LoVo (cell line): ENCODE measurements around the gene SLC39A10.

ENCODE experiments used
- DNase-seq: peaks from one replicate; pipeline ENCODE4 v3.0.0-alpha.2; 2016; ENCODE audit warnings: low spot score

Gene SLC39A10, protein sequence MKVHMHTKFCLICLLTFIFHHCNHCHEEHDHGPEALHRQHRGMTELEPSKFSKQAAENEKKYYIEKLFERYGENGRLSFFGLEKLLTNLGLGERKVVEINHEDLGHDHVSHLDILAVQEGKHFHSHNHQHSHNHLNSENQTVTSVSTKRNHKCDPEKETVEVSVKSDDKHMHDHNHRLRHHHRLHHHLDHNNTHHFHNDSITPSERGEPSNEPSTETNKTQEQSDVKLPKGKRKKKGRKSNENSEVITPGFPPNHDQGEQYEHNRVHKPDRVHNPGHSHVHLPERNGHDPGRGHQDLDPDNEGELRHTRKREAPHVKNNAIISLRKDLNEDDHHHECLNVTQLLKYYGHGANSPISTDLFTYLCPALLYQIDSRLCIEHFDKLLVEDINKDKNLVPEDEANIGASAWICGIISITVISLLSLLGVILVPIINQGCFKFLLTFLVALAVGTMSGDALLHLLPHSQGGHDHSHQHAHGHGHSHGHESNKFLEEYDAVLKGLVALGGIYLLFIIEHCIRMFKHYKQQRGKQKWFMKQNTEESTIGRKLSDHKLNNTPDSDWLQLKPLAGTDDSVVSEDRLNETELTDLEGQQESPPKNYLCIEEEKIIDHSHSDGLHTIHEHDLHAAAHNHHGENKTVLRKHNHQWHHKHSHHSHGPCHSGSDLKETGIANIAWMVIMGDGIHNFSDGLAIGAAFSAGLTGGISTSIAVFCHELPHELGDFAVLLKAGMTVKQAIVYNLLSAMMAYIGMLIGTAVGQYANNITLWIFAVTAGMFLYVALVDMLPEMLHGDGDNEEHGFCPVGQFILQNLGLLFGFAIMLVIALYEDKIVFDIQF

GRCh38 chr2:195656859-195657633 lies at the start of gene SLC39A10:
SLC39A10 (plus strand) TSS chr2:195657226; CDS start chr2:195680043, 22,817 bp downstream.
- DNase-seq = peak; percentile 94

DNA sequence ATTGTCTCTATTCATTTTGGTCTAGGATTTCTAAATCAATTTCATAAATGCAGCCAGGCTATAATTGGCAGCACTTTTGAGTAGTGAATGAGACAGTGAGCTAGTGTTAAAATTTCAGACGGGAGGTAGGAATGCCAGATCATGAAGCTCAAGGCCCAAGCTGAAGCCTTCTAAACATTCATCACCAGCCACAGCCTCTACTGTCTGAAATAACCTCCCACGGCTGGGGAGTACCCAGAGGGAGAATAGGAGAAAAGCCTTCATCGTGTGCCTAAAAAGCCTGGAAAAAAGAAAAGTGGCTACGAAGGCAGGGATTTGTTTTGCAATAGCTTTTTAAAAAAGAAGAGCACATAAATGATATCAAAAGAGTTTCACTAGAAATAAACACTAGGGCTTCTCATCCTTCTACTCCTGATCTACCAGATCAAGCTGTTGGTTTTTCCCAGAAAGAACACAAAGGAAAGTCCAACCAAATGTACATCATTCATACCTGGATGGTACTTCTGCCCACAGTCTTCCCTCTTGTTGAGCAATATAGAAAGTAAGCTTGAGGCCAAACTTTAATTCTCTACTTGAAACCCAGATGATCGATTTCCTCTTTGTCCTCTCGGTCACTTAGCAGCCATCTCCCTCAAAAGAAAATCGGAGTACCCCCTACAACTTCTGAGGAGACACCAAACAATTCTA lies 48.1 kb upstream of the SLC39A10 start:
- no peak for DNase-seq

GRCh38 chr2:195610717-195611116 lies 46.3 kb upstream of the SLC39A10 start:
- no peak for DNase-seq

GRCh38 chr2:195612611-195613495 lies 44.2 kb upstream of the SLC39A10 start:
- peak; percentile 25 for DNase-seq

GRCh38 chr2:195613922-195614321 lies 43.1 kb upstream of the SLC39A10 start:
- DNase-seq = peak; percentile 23

- no peak for DNase-seq
These were observed 37.4 kb upstream of the SLC39A10 start for GRCh38 chr2:195619590-195619989.

GRCh38 chr2:195620501-195620900 lies 36.5 kb upstream of the SLC39A10 start:
- DNase-seq = no peak

- DNase-seq = no peak
These were observed 34.1 kb upstream of the SLC39A10 start for GRCh38 chr2:195622966-195623365.

GRCh38 chr2:195626507-195626906 lies 30.5 kb upstream of the SLC39A10 start:
- no peak for DNase-seq

DNA sequence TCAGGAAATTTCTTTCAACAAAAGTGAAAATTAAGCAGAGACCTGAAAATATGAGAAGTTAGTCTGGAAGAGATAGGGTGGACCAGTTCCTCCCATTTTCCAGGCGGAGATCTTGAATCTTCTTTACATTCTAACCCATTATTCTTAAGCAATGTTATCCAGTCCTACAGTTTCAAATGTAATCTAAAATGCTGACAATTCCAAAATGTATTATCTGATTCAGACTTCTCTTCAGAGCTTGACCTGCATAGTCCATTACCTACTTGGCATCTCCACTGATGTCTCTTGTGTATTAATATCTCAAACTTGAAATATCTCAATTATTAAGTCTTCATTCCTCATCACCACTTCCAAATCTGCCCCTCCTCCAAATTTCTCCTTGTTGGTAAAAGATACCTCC lies 28.4 kb upstream of the SLC39A10 start:
- no peak for DNase-seq

- DNase-seq = no peak
These were observed 24.0 kb upstream of the SLC39A10 start for GRCh38 chr2:195632856-195633572.

GRCh38 chr2:195633573-195633870 lies 23.5 kb upstream of the SLC39A10 start:
- no peak for DNase-seq

DNA sequence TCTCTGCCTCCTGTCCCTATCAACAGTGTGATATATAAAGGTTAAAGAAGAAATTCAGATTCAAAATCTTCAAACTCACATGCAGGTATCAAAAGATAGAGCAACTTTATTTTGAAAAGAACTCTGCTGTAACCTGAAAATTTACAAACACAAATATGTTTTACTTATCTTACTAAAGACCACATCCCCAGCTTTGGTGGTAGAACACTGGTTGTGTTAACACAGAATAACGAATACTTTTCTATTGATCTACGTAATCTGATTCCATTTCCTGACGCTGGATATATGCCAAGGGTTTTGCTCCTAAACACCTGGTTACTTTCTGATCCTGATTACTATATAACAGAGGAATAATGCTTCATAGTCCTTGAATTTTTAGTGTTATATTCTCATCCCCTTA lies 23.1 kb upstream of the SLC39A10 start:
- no peak for DNase-seq

DNA sequence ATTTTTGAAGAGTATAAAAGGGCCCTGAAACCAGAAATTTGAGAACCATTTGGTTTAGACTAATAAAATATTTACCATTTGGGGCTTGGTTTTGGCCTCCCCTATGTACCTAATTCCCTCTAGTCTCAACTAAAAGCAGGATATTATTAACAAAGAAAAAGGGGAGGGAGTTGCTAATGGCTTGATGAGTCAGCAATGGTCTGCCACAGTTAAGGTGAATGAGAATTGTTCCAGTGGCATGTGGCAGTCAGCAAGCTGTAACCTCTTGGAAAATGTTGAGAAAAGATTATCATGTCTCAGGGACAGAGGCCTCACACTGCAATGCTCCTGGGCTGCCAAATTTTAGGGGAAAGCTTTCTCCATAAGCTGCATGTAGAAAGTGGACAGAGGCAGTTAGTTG lies 20.1 kb upstream of the SLC39A10 start:
- no peak for DNase-seq

GRCh38 chr2:195638750-195639149 lies 18.3 kb upstream of the SLC39A10 start:
- no peak for DNase-seq

DNA sequence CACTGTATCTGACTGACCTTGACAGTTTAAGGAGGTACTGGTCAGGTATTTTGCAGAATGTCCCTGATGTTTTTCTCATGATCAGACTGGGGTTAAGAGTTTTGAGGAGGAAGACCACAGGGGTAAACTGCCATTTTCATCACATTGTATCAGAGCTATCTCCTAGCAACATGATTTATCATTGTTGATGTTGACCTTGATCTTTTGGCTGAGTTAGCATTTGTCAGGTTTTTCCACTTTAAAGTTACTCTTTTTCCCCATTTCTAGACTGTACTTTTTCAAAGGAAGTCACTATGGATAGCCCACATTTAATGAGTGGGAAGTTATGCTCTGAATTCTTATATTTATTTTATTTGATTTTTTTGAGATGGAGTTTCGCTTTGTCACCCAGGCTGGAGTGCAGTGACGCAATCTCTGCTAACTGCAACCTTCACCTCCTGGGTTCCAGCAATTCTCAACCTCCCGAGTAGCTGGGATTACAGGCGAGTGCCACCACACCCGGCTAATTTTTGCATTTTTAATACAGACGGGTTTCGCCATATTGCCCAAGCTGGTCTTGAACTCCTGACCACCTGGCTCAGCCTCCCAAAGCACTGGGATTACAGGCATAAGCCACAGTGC lies 17.7 kb upstream of the SLC39A10 start:
- DNase-seq = no peak

DNA sequence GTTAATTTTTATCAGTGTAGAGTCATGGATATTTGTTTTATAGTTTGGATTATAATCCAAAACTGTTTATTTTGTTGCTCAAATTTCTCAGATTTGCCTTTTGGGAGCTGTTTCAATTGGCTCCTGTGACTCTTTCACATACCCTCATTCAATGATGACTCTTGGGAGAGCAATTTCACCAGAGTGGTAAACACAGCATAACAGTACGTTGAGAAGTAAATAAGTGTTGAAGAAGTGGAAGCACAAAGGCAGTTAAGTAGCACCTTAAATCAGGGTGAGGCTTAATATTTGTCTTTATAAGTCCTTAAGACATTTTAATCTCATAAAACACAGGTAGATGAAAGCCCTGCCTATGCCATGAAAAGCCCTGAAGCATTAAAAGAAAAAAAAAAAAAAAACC lies 17.1 kb upstream of the SLC39A10 start:
- no peak for DNase-seq

DNA sequence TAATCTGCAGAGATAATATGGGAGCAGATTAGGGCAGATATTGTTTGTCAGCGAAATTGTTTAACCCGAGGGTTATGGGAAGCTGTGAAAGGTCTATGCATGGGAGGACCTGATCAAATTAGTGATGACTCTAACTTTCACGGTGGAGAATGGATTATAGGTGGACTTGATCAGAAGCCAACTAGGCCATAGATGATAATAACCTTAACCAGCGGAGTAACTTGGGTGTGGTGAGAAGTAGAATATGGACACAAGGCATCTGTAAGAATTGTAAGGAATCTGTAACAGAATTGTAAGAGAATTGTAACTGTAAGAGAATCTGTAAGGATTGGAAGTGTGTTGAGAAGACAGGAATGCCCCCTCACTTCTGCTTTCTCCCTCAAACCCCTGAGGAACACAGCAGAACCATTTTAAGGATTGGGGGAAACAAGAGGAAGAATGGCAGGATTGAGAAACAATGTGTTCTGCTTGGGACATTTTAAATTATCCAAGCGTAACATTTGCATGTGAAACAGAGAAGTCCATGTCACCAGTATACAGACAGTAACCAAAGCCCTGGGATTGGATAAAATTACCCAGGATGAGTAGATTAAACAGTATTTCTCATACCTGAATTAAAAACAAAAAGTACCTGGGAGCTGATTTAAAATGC lies 14.9 kb upstream of the SLC39A10 start:
- DNase-seq = no peak

DNA sequence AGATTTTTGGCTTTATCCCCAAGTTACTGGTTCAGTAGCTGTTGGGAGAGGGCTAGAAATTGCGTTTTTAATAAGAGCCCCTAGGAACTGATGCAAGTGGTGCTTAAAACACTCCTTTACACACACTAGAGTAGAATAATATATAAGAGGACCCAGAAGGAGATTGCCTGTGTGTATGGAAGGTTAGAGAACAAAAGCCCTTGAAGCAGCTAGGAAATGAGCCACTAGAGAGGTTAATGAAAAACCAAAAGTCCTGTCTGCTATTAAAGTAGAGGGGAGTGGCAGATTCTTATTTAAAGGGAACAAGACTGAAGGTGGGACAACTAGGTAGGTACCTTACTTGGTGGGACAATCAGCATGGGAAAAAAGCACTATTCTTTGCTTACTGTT lies 14.4 kb upstream of the SLC39A10 start:
- DNase-seq = no peak
